HG03060 (cell line): ENCODE measurements around the gene NSD1.
"Not testable (repeated sequence)": the region's sequence is repeated elsewhere in the genome, so short reads cannot be mapped to it uniquely, and the experiment has no call there.

Source experiments
- ATAC-seq: cut with Tn5 transposase; IDR thresholded peaks from one replicate; pipeline ENCODE4 v1.9.1; 2021; ENCODE audit warnings: low read depth, moderate number of reproducible peaks; ENCODE audit not compliant: unreplicated experiment

Gene NSD1

GRCh38 chr5:177169271-177169670, 35.7 kb downstream of the NSD1 start:
- no peak for ATAC-seq

- no peak for ATAC-seq
Observed at GRCh38 chr5:177171961-177172360, 38.4 kb downstream of the NSD1 start.

- no peak for ATAC-seq
Observed at GRCh38 chr5:177175336-177175735, 41.8 kb downstream of the NSD1 start.

DNA sequence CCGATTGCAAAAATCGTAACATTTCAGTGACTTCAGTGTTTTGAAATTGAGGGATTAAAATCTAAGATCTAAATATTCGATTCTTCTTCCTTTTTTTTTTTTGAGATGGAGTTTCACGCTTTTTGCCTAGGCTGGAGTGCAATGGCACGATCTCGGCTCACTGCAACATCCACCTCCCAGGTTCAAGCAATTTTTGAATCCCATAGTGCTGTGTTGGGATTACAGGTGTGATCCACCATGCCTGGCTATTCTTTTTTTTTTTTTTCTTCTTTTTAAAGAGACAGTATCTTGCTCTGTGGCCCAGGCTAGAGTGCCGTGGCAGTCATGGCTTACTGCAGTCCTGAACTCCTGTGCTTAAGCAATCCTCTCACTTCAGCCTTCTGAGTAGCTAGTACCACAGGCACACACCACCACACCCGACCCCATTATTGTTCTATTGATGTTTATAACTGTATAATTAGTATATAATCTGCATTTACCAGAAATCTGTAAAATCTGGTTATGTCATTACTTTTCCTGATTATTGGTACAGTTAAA, 42.7 kb downstream of the NSD1 start:
- ATAC-seq, result no peak

GRCh38 chr5:177177847-177178437, 44.4 kb downstream of the NSD1 start:
- ATAC-seq, result not testable (repeated sequence)

- ATAC-seq, result no peak
Observed at GRCh38 chr5:177178733-177179304, 45.2 kb downstream of the NSD1 start.

DNA sequence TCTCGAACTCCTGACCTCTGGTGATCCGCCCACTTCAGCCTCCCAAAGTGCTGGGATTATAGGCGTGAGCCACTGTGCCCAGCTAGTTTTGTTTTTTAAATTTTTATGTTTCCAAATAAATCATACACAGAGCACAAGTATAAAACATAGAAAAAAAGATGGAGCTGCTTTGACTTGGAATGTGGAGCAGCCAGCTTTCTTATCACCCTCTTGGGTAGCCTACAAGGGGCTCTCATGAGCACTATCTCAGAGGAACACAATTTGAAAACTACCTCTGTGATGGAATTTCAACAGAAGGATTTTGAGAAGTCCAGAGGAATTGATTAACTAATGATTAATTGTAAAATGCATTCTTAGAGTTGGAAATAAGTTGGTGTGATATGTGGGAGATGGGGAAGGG, 45.9 kb downstream of the NSD1 start:
- ATAC-seq, result no peak

DNA sequence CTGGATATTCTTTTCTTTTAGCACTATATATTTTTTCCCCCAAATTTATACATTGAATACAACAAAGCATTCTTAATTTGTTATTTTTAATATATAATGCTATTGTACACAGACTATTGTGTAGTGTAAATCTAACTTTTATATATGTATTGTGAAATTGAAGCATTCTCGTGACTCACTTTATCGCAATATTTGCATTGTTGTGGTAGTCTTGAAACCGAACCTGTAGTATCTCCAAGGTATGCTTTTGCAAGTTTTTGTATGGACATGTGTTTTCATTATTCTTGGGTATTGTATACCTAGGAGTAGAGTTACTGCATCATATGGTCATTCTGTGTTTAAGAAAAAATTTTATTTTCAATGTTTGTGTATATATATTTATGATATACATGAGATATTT, 49.6 kb downstream of the NSD1 start:
- ATAC-seq, result no peak

- ATAC-seq, result no peak
Observed at GRCh38 chr5:177183766-177184360, 50.3 kb downstream of the NSD1 start.

- ATAC-seq, result no peak
Observed at GRCh38 chr5:177185993-177186392, 52.4 kb downstream of the NSD1 start.

DNA sequence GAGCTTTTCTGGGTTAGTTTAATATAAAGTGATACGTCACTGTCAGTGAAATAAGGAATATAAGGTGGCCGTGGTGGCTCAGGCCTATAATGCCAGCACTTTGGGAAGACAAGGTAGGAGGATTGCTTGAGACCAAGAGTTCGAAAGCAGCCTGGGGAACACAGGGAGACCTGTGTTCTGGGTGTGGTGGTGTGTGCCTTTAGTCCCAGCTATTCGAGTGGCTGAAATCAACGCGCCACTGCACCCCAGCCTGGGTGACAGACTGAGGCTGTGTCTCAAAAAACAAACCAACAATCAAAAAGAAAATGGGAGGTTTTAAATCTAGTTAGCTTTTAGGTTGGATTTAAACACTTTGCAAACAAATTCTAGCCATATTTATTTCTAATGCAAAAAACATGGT, 53.1 kb downstream of the NSD1 start:
- ATAC-seq, result no peak

- ATAC-seq, result no peak
Observed at GRCh38 chr5:177188775-177189174, 55.2 kb downstream of the NSD1 start.

DNA sequence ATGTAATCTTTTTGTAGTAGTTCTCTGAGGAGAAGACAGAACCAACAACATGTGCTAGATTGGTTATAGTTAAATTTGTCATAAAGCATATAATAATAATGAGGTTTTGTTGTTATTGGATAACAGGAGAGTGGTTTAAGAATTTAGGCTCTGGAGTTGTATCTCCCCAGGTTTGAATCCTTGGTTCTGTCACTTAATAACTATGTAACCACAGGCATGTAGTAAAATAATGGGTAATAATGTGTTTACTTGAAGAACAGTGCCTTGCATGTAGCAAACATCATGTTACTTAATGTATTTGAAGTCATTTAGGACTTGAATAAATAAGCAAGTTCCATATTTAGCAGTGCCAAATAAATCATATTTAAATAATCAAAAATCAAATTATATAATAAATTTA, 55.8 kb downstream of the NSD1 start:
- ATAC-seq, result no peak

GRCh38 chr5:177189965-177190364, 56.4 kb downstream of the NSD1 start:
- ATAC-seq, result no peak

- ATAC-seq, result no peak
Observed at GRCh38 chr5:177194268-177194667, 60.7 kb downstream of the NSD1 start.

GRCh38 chr5:177195307-177195952, 61.9 kb downstream of the NSD1 start:
- ATAC-seq, result no peak

- no peak for ATAC-seq
Observed at GRCh38 chr5:177198738-177199137, 65.2 kb downstream of the NSD1 start.

DNA sequence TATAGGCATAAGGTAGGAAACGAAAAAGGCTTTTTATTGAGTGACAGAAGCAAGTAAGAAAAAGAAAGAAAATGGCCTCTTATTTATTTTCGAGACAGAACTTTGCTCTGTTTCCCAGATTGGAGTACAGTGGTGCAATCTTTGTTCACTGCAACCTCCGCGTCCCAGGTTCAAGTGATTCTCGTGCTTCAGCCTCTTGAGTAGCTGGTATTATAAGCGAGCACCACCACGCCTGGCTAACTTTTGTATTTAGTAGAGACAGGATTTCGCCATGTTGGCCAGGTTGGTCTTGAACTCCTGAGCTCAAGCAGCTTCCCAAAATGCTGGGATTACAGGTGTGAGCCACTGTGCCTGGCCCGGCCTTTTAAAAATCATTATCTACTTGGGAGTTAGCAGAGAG, 70.7 kb downstream of the NSD1 start:
- no peak for ATAC-seq

- no peak for ATAC-seq
Observed at GRCh38 chr5:177209610-177210009, 76.0 kb downstream of the NSD1 start.

DNA sequence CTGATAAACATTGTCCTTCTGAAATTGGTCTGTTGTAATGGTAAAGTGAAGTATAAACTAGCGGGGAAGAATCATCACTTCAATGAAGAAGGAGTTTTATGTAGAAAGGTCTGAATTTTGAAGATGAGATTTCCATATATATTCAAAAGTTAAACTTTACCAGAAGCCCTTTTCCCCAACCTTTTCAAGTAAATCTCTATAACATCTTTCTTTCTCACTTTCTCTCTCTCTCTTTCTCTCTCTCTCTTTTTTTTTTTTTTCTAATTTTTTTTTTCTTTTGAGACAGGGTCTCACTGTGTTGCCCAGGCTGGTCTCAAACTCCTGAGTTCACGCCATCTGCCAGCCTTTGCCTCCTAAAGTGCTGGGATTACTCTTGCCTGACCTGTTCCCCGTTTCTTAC, 78.7 kb downstream of the NSD1 start:
- ATAC-seq, result no peak

DNA sequence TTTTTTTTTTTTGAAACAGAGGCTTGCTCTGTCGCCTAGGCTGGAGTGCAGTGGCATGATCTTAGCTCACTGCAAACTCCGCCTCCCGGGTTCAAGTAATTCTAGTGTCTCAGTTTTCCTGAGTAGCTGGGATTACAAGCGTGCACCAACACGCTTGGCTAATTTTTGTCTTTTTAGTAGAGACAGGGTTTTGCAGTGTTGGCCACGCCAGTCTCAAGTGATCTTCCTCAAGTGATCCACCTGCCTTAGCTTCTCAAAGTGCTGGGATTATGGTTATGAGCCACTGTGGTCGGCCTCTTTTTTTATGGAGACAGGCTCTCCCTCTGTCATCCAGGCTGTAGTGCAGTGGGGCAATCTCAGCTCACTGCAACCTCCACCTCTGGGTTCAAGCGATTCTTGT, 87.0 kb downstream of the NSD1 start:
- no peak for ATAC-seq

DNA sequence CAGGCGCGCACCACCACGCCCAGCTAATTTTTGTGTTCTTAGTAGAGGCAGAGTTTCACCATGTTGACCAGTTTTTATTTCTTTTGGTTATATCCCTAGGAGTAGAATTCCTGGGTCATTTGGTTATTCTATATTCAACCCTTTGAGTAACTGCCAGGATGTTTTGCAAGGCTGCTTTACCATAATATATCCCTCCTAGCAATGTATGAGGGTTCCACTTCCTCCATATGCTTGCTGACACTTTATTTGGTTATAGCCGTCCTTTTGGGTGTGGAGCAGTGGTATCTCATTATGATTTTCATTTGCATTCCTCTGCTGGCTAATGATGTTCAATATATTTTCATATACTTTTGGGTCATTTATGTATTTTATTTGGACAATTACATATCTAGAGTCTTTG, 88.7 kb downstream of the NSD1 start:
- no peak for ATAC-seq
